Suprapubic skin (tissue), 4 donors: ENCODE data around the gene NAA20. TPM values are rescaled to one million over a fixed set of nuclear protein-coding genes. Genes with fewer than 3 reads are reported as not detected.

Experiments
- DNase-seq, 2 donors: peaks; one replicate each; pipeline ENCODE4 v3.0.0-alpha.2; 2019; ENCODE audit warnings: low spot score in 2 of 2
- H3K27ac ChIP-seq: fragments of 200-600 bp; sonication (generic); one replicate; pipeline ENCODE4 v1.5.1; 2019
- H3K27me3 ChIP-seq: fragments of 200-600 bp; sonication (generic); one replicate; pipeline ENCODE4 v1.5.1; 2019
- H3K36me3 ChIP-seq: fragments of 200-600 bp; sonication (generic); one replicate; pipeline ENCODE4 v1.5.1; 2019
- H3K4me1 ChIP-seq: fragments of 200-600 bp; sonication (generic); one replicate; pipeline ENCODE4 v1.5.1; 2019
- H3K4me3 ChIP-seq: fragments of 200-600 bp; sonication (generic); one replicate; pipeline ENCODE4 v1.5.1; 2019; ENCODE audit warnings: mild to moderate bottlenecking
- H3K9me3 ChIP-seq: fragments of 200-600 bp; sonication (generic); one replicate; pipeline ENCODE4 v1.5.1; 2019
- CTCF ChIP-seq, 2 donors: fragments of 200-600 bp in 1 of 2; fragments of 450-650 bp in 1 of 2; sonication (generic) in 1 of 2; IDR thresholded peaks; one replicate each; pipeline ENCODE4 v1.5.1; 2016 to 2019; ENCODE audit warnings: antibody characterized with exemption in 2 of 2, mild to moderate bottlenecking in 1 of 2, moderate library complexity in 1 of 2
- EP300 ChIP-seq: sonication (generic); formaldehyde crosslinking; IDR thresholded peaks from one replicate; pipeline ENCODE4 v1.6.1; 2017; ENCODE audit warnings: antibody characterized with exemption
- POLR2A ChIP-seq, 2 donors: fragments of 450-650 bp; IDR thresholded peaks; one replicate each; pipeline ENCODE4 v1.6.1; 2017; ENCODE audit warnings: antibody characterized with exemption in 2 of 2, mild to moderate bottlenecking in 2 of 2, moderate library complexity in 2 of 2
- POLR2AphosphoS5 ChIP-seq, 3 donors: sonication (generic); formaldehyde crosslinking; IDR thresholded peaks; one replicate each; pipeline ENCODE4 v1.6.1; 2017; ENCODE audit warnings: antibody characterized with exemption in 3 of 3
- WGBS: methylation state at CpG from one replicate; pipeline ENCODE4 v1.1.5; 2018; 5-methylcytosine and 5-hydroxymethylcytosine counted together
- total RNA-seq, 4 donors: library from RNA; depleted of rRNA; stranded (reverse); fragments of >200 nt; gene quantifications; one replicate each; pipeline ENCODE4 v1.1.0, GENCODE V29; 2016

The NAA20 gene
- total RNA-seq, 4 donors from 2014 or later: 20.4 to 38.1 (median 36.5) TPM

DNA sequence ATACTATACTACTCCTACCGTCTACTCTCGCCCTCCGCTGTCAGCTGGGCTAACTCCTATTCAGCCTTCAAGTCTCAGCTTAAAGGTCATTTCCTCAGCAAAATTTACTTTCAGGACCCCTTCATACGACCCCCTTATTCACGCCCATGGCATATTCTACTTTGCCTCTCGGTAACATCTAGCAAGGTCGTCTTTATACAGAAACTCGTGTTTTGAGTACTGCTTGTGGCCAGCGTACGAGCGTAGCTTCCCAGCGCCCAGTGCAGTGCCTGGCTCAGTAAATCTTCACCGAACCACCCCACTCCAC, 34.6 kb downstream of the NAA20 start:
- no peak for DNase-seq
- Histone ChIP-seq H3K36me3 (peaks cover 36% of the 10 kb centered on the region), H3K4me1 (peaks cover 17% of the 10 kb centered on the region), H3K27me3 (peaks cover 4% of the 10 kb centered on the region), H3K4me3 (peak overlapping the region; percentile 82), H3K27ac (peak overlapping the region; percentile 79), H3K9me3 (no peaks in the 10 kb centered on the region)
- whole genome bisulfite sequencing: 2% methylated on average over 12 of the region's 13 CpGs
- TF ChIP-seq CTCF (IDR thresholded peaks at IDR 0.05) (no peak), EP300 (no peak), POLR2A (IDR thresholded peaks at IDR 0.05) (no peak), POLR2AphosphoS5 (IDR thresholded peaks at IDR 0.05) (no peak)

DNA sequence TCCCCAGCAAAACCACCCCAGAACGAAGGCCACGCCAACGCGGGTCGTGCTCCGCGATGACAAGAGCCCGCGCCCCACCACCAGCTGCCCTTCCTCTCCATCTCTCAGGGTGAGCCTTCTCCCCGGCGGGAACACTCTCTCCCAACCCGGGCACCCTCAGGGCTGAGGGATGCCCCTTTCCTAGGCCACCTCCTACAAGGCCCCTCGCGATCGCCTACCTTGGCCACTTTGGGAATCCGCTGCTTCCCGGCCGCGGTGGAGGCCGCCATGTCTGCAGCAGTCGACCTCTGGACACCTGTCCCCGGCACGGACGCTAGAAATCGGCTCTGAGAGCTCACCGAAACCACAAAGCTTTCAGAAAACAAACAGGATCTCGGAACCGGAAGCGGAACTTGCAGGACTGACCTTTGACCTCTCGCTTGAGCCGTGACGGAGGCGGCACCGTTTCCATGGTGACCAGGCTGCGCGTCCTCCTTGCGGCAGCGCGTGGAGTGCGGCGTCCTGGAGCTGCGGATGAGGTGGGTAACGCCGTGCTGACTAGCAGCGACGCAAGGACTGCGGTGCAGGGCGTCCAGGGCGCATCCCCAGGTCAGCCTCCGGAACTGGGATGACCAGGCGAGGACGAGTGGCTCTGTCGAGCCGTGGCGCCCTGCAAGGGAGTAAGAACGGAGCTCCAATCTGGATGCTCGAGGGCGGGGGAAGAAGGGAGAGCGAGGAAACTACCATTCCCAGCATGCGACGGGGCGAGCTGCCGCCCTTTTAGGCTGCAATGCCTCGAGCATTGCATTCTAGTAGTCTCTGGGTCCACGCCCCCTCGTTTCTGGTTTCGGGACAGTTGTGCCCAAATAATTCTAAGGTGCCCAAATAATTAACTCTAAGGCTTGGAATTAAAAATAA, 35.2 kb downstream of the NAA20 start, which contains the start of the genes CFAP61 and CRNKL1:
Gene CFAP61 (plus strand): TSS at position 459 of the 897 bp plus-strand sequence. CDS start 4,122 bp downstream, outside the sequence.
Gene CRNKL1 (minus strand): TSS at position 393 of the 897 bp plus-strand sequence. CDS start 124 bp downstream, at position 269.
- TF ChIP-seq EP300 (no peak), POLR2AphosphoS5 (IDR thresholded peaks at IDR 0.05) (peak in 2 of 3 donors; percentile 60 to 86)
- peak within 1 kb of the TSS; percentile 82 for H3K4me3 ChIP-seq
- H3K27ac ChIP-seq: peak within 1 kb of the TSS; percentile 79
- no peaks in the 10 kb centered on the region for H3K9me3 ChIP-seq
- peaks cover 5% of the 10 kb centered on the region for H3K27me3 ChIP-seq
- peak; percentile 98 for DNase-seq
- peaks cover 30% of the 10 kb centered on the region for H3K36me3 ChIP-seq
- under 1% methylated on average over 31 of the region's 67 CpGs for WGBS
- H3K4me1 ChIP-seq: peaks cover 17% of the 10 kb centered on the region

GRCh38 chr20:20060234-20060998, 43.3 kb downstream of the NAA20 start:
- H3K4me3 ChIP-seq: no peak overlapping the region
- H3K36me3 ChIP-seq: no peaks in the 10 kb centered on the region
- 88% methylated on average over 6 of the region's 6 CpGs for WGBS
- H3K9me3 ChIP-seq: no peaks in the 10 kb centered on the region
- no peaks in the 10 kb centered on the region for H3K4me1 ChIP-seq
- DNase-seq: no peak
- H3K27me3 ChIP-seq: peaks cover 15% of the 10 kb centered on the region
- no peak overlapping the region for H3K27ac ChIP-seq
- TF ChIP-seq CTCF (IDR thresholded peaks at IDR 0.05): no peak
- TF ChIP-seq POLR2AphosphoS5 (IDR thresholded peaks at IDR 0.05): no peak
- no peak for TF ChIP-seq POLR2A (IDR thresholded peaks at IDR 0.05)
- TF ChIP-seq EP300: no peak

DNA sequence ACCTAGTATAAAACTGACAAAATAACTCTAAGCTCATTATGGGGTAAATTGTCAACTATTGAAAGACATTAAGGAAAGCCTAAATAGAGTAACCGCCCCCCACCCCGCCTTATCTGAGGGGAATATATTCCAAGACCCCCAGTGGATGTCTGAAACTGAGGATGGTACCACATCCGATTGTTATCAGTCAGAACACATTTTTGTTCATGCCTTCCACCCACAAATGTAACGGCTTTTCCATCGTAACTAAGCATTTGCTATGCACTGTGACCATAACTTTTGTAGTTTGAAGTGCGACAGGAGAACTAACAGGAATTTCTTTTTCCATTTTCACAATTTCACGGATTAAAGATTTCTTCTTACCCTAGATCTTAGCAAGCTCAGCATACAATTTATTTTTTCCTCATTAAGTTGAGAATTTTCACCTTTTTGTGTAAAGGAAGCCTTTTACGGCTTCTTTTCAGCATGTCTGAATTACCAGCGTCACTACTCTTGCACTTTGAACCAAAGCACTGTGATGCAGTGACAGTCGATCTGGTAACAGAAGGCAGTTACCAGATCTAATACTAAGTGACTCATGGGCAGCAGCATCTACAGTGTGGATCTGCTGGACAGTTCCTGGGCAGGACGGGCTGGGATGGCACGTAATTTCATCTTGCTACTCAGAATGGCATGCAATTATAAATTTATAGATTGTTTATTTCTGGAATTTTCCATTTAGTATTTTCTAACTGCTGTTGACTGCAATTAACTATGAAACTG, 47.0 kb downstream of the NAA20 start:
- no peak for DNase-seq
- WGBS: 71% methylated on average over 12 of the region's 12 CpGs
- H3K36me3 ChIP-seq: no peaks in the 10 kb centered on the region
- TF ChIP-seq CTCF (IDR thresholded peaks at IDR 0.05): no peak
- no peak for TF ChIP-seq EP300
- TF ChIP-seq POLR2A (IDR thresholded peaks at IDR 0.05): no peak
- TF ChIP-seq POLR2AphosphoS5 (IDR thresholded peaks at IDR 0.05): no peak
- no peaks in the 10 kb centered on the region for H3K4me1 ChIP-seq
- no peaks in the 10 kb centered on the region for H3K9me3 ChIP-seq
- H3K4me3 ChIP-seq: no peak overlapping the region
- H3K27ac ChIP-seq: no peak overlapping the region
- peaks cover 9% of the 10 kb centered on the region for H3K27me3 ChIP-seq

GRCh38 chr20:20065361-20065760, 48.2 kb downstream of the NAA20 start:
- H3K4me3 ChIP-seq: no peak overlapping the region
- H3K4me1 ChIP-seq: no peaks in the 10 kb centered on the region
- peaks cover 9% of the 10 kb centered on the region for H3K27me3 ChIP-seq
- TF ChIP-seq CTCF (IDR thresholded peaks at IDR 0.05) (no peak), EP300 (no peak), POLR2AphosphoS5 (IDR thresholded peaks at IDR 0.05) (no peak), POLR2A (IDR thresholded peaks at IDR 0.05) (no peak)
- H3K9me3 ChIP-seq: no peaks in the 10 kb centered on the region
- H3K27ac ChIP-seq: no peak overlapping the region
- H3K36me3 ChIP-seq: no peaks in the 10 kb centered on the region
- DNase-seq: no peak
- WGBS: 71% methylated on average over 1 of the region's 1 CpG
